K562 (cell line): ENCODE measurements around the gene ANKDD1A. TPM values are rescaled to one million over a fixed set of nuclear protein-coding genes. Genes with fewer than 3 reads are reported as not detected.

Source experiments
- BMI1 ChIP-seq: fragments of 150-350 bp; IDR thresholded peaks from 2 replicates; pipeline ENCODE4 v1.6.1; 2014; ENCODE audit warnings: low read length
- EZH2 ChIP-seq: IDR thresholded peaks from 2 replicates; pipeline ENCODE4 v1.6.1; 2012; ENCODE audit warnings: low read depth, mild to moderate bottlenecking, inconsistent platforms, low read length, borderline replicate concordance
- GABPB2 ChIP-seq: fragments of 250-450 bp; sonication (Bioruptor Pico); conservative IDR thresholded peaks from 2 replicates; pipeline ENCODE4 v1.5.1; 2021; ENCODE audit warnings: mild to moderate bottlenecking
- GTF2A2 ChIP-seq: IDR thresholded peaks from 2 replicates; pipeline ENCODE4 v1.6.1; 2016; ENCODE audit warnings: mild to moderate bottlenecking, missing genetic modification characterization, missing compliant biosample characterization
- HMG20B ChIP-seq: fragments of 250-450 bp; sonication (Bioruptor Pico); IDR thresholded peaks from 2 replicates; pipeline ENCODE4 v1.5.0; 2021; ENCODE audit warnings: mild to moderate bottlenecking
- JUN ChIP-seq, 2 experiments: sonication (generic) in 1 of 2; formaldehyde crosslinking in 1 of 2; IDR thresholded peaks; 2 replicates each; pipeline versions ENCODE4 v1.6.1 to v1.8.0; 2012 to 2022; ENCODE audit warnings: borderline replicate concordance in 2 of 2, mild to moderate bottlenecking in 2 of 2, improper control_type of control experiment in 1 of 2, low read depth in 1 of 2, low read length in 1 of 2, missing genetic modification reagents in 1 of 2
- JUND ChIP-seq, 2 experiments: IDR thresholded peaks; 2 replicates in 1 of 2; 3 replicates in 1 of 2; pipeline ENCODE4 v1.6.1; 2011; ENCODE audit warnings: borderline replicate concordance in 2 of 2, low read depth in 2 of 2, low read length in 2 of 2, improper control_type of control experiment in 1 of 2, missing biosample characterization in 1 of 2, missing genetic modification characterization in 1 of 2, missing genetic modification reagents in 1 of 2
- KHSRP ChIP-seq: fragments of 450-650 bp; IDR thresholded peaks from 2 replicates; pipeline ENCODE4 v1.6.1; 2017
- MCM2 ChIP-seq: fragments of 450-650 bp; IDR thresholded peaks from 2 replicates; pipeline ENCODE4 v1.6.1; 2017; ENCODE audit warnings: low read depth, mild to moderate bottlenecking
- MXI1 ChIP-seq: IDR thresholded peaks from 2 replicates; pipeline ENCODE4 v1.6.1; 2011; ENCODE audit warnings: low read depth, mild to moderate bottlenecking, improper control_type of control experiment, low read length
- NCOA1 ChIP-seq: fragments of 450-650 bp; IDR thresholded peaks from 2 replicates; pipeline ENCODE4 v1.6.1; 2016; ENCODE audit warnings: low read depth
- TCF7L2 ChIP-seq: fragments of 150-350 bp; IDR thresholded peaks from 2 replicates; pipeline ENCODE4 v1.6.1; 2016; ENCODE audit warnings: low read depth, mild to moderate bottlenecking, low read length, moderate library complexity
- ZNF217 ChIP-seq: sonication (generic); formaldehyde crosslinking; IDR thresholded peaks from 2 replicates; pipeline ENCODE4 v1.8.0; 2022; ENCODE audit warnings: mild to moderate bottlenecking, missing genetic modification reagents
- ZNF263 ChIP-seq: sonication (generic); formaldehyde crosslinking; IDR thresholded peaks from 2 replicates; pipeline ENCODE4 v1.8.0; 2022; ENCODE audit warnings: mild to moderate bottlenecking, missing genetic modification reagents, borderline replicate concordance
- ZNF695 ChIP-seq: fragments of 450-650 bp; formaldehyde crosslinking; IDR thresholded peaks from 2 replicates; pipeline ENCODE4 v1.4.0; 2020; ENCODE audit warnings: mild to moderate bottlenecking, moderate library complexity
- polyA plus RNA-seq, 8 experiments: library from polyadenylated mRNA; depleted of rRNA in 4 of 8; stranded (reverse) in 5 of 8; unstranded in 3 of 8; fragments of >200 nt; fragmentation: Nextera tagmentation in 2 of 8; fragmentation: Illumina TruSeq in 1 of 8; extraction: Ambion mirVana in 2 of 8; extraction: Trizol in 1 of 8; gene quantifications; 2 replicates each; pipeline versions ENCODE4 v1.2.1 to v1.2.3, GENCODE V29; 2011 to 2014; ENCODE audit warnings: inconsistent platforms in 1 of 8, missing spikeins in 1 of 8
- total RNA-seq, 7 experiments: library from RNA; depleted of rRNA in 6 of 7; stranded (reverse); fragments of >200 nt in 6 of 7; fragmentation: Illumina TruSeq in 2 of 7; extraction: Trizol in 2 of 7; gene quantifications; 2 replicates each; pipeline versions ENCODE4 v1.2.1 to v1.2.3, GENCODE V29; 2011 to 2021; ENCODE audit warnings: low replicate concordance in 1 of 7
- TF ChIP-seq, protein P1 (sequence below): IDR thresholded peaks from 2 replicates; pipeline ENCODE4 v1.6.1; 2014; ENCODE audit warnings: antibody characterized with exemption
- TF ChIP-seq, protein P2 (sequence below): fragments of 250-450 bp; sonication (Bioruptor Pico); IDR thresholded peaks from 2 replicates; pipeline ENCODE4 v1.4.0; 2020
- TF ChIP-seq, protein P3 (sequence below): fragments of 450-650 bp; IDR thresholded peaks from 2 replicates; pipeline ENCODE4 v1.6.1; 2016; ENCODE audit warnings: borderline replicate concordance

The ANKDD1A gene
- total and polyA plus RNA-seq, 9 of the 15 experiments (the other 6 are each of a cell fraction or from before 2014, with no cell fraction given) = 0.08 to 0.80 (median 0.43) TPM

DNA sequence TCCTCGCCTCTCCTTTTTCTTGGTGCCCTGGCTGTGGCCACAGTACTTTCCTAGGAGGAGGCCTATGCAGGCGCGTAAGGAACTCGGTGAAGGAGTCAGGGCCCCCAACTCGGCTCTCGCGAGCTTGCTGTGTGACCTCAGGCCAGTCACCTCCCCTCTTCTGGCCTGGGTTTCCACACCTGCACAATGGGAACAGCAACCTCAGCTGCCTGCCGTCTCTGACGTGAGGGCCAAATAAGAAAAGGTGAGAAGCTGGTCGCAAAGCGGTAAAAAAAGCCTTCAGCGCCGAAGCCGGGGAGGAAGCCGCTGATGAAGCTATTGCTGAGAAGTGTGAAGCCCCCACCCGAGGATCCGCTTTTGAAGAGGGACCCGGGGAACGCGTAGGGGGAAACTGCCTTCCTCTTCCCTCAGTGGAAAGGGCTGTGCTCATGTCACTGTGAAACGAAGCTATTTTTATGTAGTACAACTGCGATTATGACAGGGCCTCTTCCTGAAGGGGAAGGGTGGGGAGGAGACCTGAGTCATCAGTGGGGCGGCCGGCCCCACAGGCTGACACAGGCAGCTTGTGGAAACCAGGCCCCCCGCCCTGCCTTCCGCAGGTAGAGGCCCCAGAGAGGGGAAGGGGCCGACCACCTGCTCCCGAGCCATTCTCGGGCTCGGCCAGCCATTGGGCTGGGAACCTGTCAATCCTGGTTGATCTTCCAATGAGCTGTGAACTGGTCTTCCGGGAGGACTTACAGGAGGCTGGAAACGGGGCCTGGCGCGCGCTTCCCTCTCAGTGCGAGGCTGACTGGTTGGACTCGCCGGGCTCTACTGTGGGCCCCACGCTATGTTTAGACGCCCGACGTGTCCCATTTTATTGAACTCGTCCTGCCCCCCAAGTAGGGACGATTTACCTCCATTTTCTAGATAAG, 18.0 kb upstream of the ANKDD1A start (continued):
- TF ChIP-seq, protein P1, sequence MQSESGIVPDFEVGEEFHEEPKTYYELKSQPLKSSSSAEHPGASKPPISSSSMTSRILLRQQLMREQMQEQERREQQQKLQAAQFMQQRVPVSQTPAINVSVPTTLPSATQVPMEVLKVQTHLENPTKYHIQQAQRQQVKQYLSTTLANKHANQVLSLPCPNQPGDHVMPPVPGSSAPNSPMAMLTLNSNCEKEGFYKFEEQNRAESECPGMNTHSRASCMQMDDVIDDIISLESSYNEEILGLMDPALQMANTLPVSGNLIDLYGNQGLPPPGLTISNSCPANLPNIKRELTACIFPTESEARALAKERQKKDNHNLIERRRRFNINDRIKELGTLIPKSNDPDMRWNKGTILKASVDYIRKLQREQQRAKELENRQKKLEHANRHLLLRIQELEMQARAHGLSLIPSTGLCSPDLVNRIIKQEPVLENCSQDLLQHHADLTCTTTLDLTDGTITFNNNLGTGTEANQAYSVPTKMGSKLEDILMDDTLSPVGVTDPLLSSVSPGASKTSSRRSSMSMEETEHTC = no peak
- TF ChIP-seq EZH2 (no peak), TCF7L2 (no peak), NCOA1 (no peak), BMI1 (no peak), JUN (IDR thresholded peaks at IDR 0.05; ENCODE audit: borderline replicate concordance, low read depth, low read length) (no peak), JUN (CRISPR knock-in tag; IDR thresholded peaks at IDR 0.05; ENCODE audit: borderline replicate concordance) (peak; percentile 50; the same call in 1 of the 2 replicates), GABPB2 (CRISPR knock-in tag) (no peak), ZNF263 (CRISPR knock-in tag) (no peak; the same call in 1 of the 2 replicates), MCM2 (no peak), JUND (IDR thresholded peaks at IDR 0.05; ENCODE audit: borderline replicate concordance, low read depth, low read length) (peak; percentile 84), JUND (tag; IDR thresholded peaks at IDR 0.05; ENCODE audit: borderline replicate concordance, low read depth, low read length) (peak; percentile 88; the same call in 2 of the 3 replicates), MXI1 (no peak), GTF2A2 (tag) (no peak), KHSRP (no peak), ZNF217 (CRISPR knock-in tag) (no peak), HMG20B (no peak), ZNF695 (CRISPR knock-in tag) (no peak)
- TF ChIP-seq, protein P2, sequence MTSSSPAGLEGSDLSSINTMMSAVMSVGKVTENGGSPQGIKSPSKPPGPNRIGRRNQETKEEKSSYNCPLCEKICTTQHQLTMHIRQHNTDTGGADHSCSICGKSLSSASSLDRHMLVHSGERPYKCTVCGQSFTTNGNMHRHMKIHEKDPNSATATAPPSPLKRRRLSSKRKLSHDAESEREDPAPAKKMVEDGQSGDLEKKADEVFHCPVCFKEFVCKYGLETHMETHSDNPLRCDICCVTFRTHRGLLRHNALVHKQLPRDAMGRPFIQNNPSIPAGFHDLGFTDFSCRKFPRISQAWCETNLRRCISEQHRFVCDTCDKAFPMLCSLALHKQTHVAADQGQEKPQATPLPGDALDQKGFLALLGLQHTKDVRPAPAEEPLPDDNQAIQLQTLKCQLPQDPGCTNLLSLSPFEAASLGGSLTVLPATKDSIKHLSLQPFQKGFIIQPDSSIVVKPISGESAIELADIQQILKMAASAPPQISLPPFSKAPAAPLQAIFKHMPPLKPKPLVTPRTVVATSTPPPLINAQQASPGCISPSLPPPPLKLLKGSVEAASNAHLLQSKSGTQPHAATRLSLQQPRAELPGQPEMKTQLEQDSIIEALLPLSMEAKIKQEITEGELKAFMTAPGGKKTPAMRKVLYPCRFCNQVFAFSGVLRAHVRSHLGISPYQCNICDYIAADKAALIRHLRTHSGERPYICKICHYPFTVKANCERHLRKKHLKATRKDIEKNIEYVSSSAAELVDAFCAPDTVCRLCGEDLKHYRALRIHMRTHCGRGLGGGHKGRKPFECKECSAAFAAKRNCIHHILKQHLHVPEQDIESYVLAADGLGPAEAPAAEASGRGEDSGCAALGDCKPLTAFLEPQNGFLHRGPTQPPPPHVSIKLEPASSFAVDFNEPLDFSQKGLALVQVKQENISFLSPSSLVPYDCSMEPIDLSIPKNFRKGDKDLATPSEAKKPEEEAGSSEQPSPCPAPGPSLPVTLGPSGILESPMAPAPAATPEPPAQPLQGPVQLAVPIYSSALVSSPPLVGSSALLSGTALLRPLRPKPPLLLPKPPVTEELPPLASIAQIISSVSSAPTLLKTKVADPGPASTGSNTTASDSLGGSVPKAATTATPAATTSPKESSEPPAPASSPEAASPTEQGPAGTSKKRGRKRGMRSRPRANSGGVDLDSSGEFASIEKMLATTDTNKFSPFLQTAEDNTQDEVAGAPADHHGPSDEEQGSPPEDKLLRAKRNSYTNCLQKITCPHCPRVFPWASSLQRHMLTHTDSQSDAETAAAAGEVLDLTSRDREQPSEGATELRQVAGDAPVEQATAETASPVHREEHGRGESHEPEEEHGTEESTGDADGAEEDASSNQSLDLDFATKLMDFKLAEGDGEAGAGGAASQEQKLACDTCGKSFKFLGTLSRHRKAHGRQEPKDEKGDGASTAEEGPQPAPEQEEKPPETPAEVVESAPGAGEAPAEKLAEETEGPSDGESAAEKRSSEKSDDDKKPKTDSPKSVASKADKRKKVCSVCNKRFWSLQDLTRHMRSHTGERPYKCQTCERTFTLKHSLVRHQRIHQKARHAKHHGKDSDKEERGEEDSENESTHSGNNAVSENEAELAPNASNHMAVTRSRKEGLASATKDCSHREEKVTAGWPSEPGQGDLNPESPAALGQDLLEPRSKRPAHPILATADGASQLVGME (CRISPR knock-in tag) = no peak
- TF ChIP-seq, protein P3, sequence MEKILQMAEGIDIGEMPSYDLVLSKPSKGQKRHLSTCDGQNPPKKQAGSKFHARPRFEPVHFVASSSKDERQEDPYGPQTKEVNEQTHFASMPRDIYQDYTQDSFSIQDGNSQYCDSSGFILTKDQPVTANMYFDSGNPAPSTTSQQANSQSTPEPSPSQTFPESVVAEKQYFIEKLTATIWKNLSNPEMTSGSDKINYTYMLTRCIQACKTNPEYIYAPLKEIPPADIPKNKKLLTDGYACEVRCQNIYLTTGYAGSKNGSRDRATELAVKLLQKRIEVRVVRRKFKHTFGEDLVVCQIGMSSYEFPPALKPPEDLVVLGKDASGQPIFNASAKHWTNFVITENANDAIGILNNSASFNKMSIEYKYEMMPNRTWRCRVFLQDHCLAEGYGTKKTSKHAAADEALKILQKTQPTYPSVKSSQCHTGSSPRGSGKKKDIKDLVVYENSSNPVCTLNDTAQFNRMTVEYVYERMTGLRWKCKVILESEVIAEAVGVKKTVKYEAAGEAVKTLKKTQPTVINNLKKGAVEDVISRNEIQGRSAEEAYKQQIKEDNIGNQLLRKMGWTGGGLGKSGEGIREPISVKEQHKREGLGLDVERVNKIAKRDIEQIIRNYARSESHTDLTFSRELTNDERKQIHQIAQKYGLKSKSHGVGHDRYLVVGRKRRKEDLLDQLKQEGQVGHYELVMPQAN = no peak
